OCI-LY7 (cell line): ENCODE measurements around the gene ATXN7L2. TPM values are rescaled to one million over a fixed set of nuclear protein-coding genes. Genes with fewer than 3 reads are reported as not detected.

ENCODE experiments used
- BruUV-seq: library from RNA; stranded (reverse); fragments of 400-500 nt; replicated peaks from 2 replicates; lab custom pipeline; 2021; lab: Mats Ljungman, UMichigan
- CTCF ChIA-PET: fragments of 300-600 bp; sonication (Branson Sonifier 250); formaldehyde crosslinking; loops from one replicate; lab custom pipeline; 2022; ENCODE audit warnings: antibody characterized with exemption; ENCODE audit not compliant: unreplicated experiment; lab: Charles Lee
- POLR2A ChIA-PET: fragments of 300-600 bp; sonication (Branson Sonifier 250); formaldehyde crosslinking; loops from one replicate; lab custom pipeline; 2022; ENCODE audit warnings: antibody characterized with exemption; lab: Charles Lee
- DNase-seq: peaks from one replicate; pipeline ENCODE4 v3.0.0-alpha.2; 2015; ENCODE audit warnings: low spot score
- H2AFZ ChIP-seq: fragments of 200-600 bp; sonication (generic), shearing (Covaris generic); 2 replicates; pipeline ENCODE4 v1.6.1; 2014; ENCODE audit warnings: mild to moderate bottlenecking, antibody characterized with exemption, low read length, moderate library complexity
- H3K27ac ChIP-seq: fragments of 200-600 bp; sonication (generic); 2 replicates; pipeline ENCODE4 v1.5.1; 2014; ENCODE audit warnings: mixed run types, low read depth, mild to moderate bottlenecking, moderate library complexity, low read length, inconsistent platforms; ENCODE audit not compliant: poor library complexity, severe bottlenecking
- H3K36me3 ChIP-seq: fragments of 200-600 bp; sonication (generic); 2 replicates; pipeline ENCODE4 v1.6.1; 2014; ENCODE audit warnings: mild to moderate bottlenecking, antibody characterized with exemption, low read length, moderate library complexity, mixed read lengths; ENCODE audit not compliant: insufficient read depth
- H3K4me1 ChIP-seq: fragments of 200-600 bp; sonication (generic); 2 replicates; pipeline ENCODE4 v1.5.1; 2014; ENCODE audit warnings: mild to moderate bottlenecking, low read length; ENCODE audit not compliant: insufficient read depth, poor library complexity, severe bottlenecking
- H3K4me2 ChIP-seq: fragments of 200-600 bp; sonication (generic); 2 replicates; pipeline ENCODE4 v1.6.1; 2014; ENCODE audit warnings: mild to moderate bottlenecking, low read length
- H3K4me3 ChIP-seq: fragments of 200-600 bp; sonication (generic); 2 replicates; pipeline ENCODE4 v1.5.1; 2014; ENCODE audit warnings: mild to moderate bottlenecking, low read depth, low read length; ENCODE audit not compliant: poor library complexity, severe bottlenecking
- H3K79me2 ChIP-seq: fragments of 200-600 bp; sonication (generic); 2 replicates; pipeline ENCODE4 v1.6.1; 2016; ENCODE audit warnings: low read depth, mild to moderate bottlenecking, low read length, moderate library complexity, mixed read lengths; ENCODE audit not compliant: insufficient read depth
- H3K9me2 ChIP-seq: fragments of 200-600 bp; sonication (generic); 2 replicates; pipeline ENCODE4 v1.6.1; 2016; ENCODE audit warnings: mild to moderate bottlenecking, low read length, mixed read lengths; ENCODE audit not compliant: insufficient read depth
- H3K9me3 ChIP-seq: fragments of 200-600 bp; sonication (generic); 2 replicates; pipeline ENCODE4 v1.6.1; 2014; ENCODE audit warnings: mild to moderate bottlenecking, mixed run types, low read length, mixed read lengths
- H4K20me1 ChIP-seq: fragments of 200-600 bp; sonication (generic); 2 replicates; pipeline ENCODE4 v1.6.1; 2014; ENCODE audit warnings: mild to moderate bottlenecking, antibody characterized with exemption, low read length, moderate library complexity, mixed read lengths; ENCODE audit not compliant: insufficient read depth
- EZH2phosphoT487 ChIP-seq: fragments of 200-600 bp; sonication (generic); IDR thresholded peaks from 2 replicates; pipeline ENCODE4 v1.6.1; 2018; ENCODE audit warnings: low read depth, borderline replicate concordance, mild to moderate bottlenecking, mixed run types, antibody characterized with exemption, low read length, moderate library complexity, mixed read lengths
- intact Hi-C: fragments of 100-400 bp; cut with micrococcal nuclease; formaldehyde crosslinking; loops from one replicate; pipeline ENCODE4 v1.10.0; 2022; ENCODE audit not compliant: unreplicated experiment
- total RNA-seq, 2 experiments: library from RNA; depleted of rRNA in 1 of 2; stranded (reverse); fragments of >200 nt in 1 of 2; shearing (Covaris generic) in 1 of 2; gene quantifications; 2 replicates each; pipeline ENCODE4 v1.2.3, GENCODE V29; 2014 to 2022
- TF ChIP-seq, protein P1 (sequence below): fragments of 200-600 bp; sonication (generic); conservative IDR thresholded peaks from 2 replicates; pipeline ENCODE4 v1.5.1; 2014; ENCODE audit warnings: mild to moderate bottlenecking, antibody characterized with exemption, low read length, moderate library complexity, mixed read lengths

ATXN7L2 gene
- total RNA-seq, 2 experiments from 2014 or later: 6.5 to 8.2 TPM

DNA sequence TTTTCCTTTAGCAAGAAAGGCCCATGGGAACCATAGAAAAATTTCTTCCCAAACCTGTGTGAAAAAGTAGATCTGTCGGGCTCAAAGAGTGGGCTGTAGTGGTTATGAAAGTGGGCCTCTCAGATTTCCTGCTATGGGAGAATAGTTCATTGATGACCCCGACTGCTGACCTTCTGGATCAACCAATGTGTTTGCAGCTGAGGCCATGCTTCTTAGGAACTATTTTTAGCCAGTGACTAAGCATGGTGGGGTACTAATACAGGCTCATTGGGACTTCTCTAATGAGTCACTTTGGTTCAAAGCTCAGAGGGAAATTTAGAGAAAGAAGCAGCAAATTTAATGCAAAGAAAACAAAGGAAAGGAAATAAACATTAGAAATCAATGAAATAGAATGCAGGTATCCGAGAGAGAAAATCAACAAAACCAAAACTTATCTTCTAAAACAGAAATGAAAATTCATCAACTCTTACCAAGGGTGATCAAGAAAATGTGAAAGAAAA lies 44.9 kb upstream of the ATXN7L2 start:
- Histone ChIP-seq H3K79me2 (no peaks in the 10 kb centered on the region), H3K9me3 (0 out of 2 replicates have a peak, but pooled peaks cover 7% of the 10 kb centered on the region), H3K36me3 (no peaks in the 10 kb centered on the region), H3K4me1 (no peaks in the 10 kb centered on the region), H4K20me1 (no peaks in the 10 kb centered on the region), H3K27ac (no peak overlapping the region), H3K9me2 (no peaks in the 10 kb centered on the region), H3K4me3 (no peak overlapping the region), H3K4me2 (no peak overlapping the region), H2AFZ (no peak overlapping the region)
- CTCF ChIA-PET: no interaction called here
- BruUV-seq: no TSS peak
- TF ChIP-seq, protein P1, sequence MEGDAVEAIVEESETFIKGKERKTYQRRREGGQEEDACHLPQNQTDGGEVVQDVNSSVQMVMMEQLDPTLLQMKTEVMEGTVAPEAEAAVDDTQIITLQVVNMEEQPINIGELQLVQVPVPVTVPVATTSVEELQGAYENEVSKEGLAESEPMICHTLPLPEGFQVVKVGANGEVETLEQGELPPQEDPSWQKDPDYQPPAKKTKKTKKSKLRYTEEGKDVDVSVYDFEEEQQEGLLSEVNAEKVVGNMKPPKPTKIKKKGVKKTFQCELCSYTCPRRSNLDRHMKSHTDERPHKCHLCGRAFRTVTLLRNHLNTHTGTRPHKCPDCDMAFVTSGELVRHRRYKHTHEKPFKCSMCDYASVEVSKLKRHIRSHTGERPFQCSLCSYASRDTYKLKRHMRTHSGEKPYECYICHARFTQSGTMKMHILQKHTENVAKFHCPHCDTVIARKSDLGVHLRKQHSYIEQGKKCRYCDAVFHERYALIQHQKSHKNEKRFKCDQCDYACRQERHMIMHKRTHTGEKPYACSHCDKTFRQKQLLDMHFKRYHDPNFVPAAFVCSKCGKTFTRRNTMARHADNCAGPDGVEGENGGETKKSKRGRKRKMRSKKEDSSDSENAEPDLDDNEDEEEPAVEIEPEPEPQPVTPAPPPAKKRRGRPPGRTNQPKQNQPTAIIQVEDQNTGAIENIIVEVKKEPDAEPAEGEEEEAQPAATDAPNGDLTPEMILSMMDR: no peak
- intact Hi-C loops: no loop called here
- no peak for DNase-seq
- POLR2A ChIA-PET: interaction anchor here (0.6 kb wide), 1 partner anchor 21 kb away, joined by 3 read pairs; no protein-coding TSS in a partner anchor

DNA sequence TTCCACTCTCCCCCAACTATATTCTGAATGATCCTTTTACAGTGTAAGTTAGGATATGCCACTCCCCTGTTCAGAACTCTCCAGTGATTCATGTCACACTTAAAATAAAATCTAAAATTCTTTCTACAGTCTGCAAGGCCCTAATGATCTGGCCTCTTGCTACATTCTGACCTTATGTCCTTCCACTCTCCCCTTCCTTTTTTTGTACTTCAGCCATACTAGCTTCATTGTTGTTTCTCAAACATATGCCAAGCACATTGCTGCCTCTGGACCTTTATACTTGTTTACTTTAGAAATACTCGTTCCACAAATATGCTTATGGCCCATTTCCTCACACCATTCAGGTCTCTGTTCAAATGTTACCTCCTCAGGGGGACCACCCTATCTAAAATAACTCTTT lies 42.6 kb upstream of the ATXN7L2 start:
- Histone ChIP-seq H2AFZ (no peak overlapping the region), H3K36me3 (no peaks in the 10 kb centered on the region), H3K4me1 (no peaks in the 10 kb centered on the region), H3K79me2 (no peaks in the 10 kb centered on the region), H3K4me2 (no peak overlapping the region), H4K20me1 (no peaks in the 10 kb centered on the region), H3K9me2 (no peaks in the 10 kb centered on the region), H3K27ac (no peak overlapping the region), H3K4me3 (no peak overlapping the region), H3K9me3 (0 out of 2 replicates have a peak, but pooled peaks cover 6% of the 10 kb centered on the region)
- ChIA-PET POLR2A (interaction anchor here (0.6 kb wide), 1 partner anchor 13 kb away, joined by 3 read pairs; no protein-coding TSS in a partner anchor), CTCF (no interaction called here)
- no peak for DNase-seq
- BruUV-seq: no TSS peak
- no peak for TF ChIP-seq EZH2phosphoT487
- TF ChIP-seq, protein P1: no peak
- intact Hi-C loops: no loop called here

DNA sequence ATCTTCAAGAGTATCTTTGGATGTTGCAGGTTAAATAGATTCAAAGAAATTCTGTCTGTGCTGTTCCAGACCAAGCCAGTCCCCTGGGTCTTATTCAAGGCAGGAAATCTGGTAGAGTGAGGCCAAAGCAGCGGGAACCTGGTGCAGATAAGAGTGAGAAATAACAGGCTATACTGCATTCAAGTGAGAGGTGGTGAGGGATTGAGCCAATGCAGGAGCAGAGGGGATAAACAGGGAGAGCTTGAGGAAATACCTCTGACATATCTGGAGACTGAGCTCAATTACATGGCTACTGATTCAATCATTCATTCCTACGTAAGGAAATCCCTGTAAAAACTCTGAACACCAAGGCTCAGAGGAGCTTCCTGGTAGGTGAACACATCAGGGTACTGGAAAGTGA lies 40.2 kb upstream of the ATXN7L2 start:
- ChIA-PET CTCF (no interaction called here), POLR2A (no interaction called here)
- 0 out of 2 replicates have a peak, but pooled peaks cover 6% of the 10 kb centered on the region for H3K9me3 ChIP-seq
- no peak overlapping the region for H2AFZ ChIP-seq
- H3K4me2 ChIP-seq: no peak overlapping the region
- no peak for TF ChIP-seq EZH2phosphoT487
- TF ChIP-seq, protein P1: no peak
- no peak overlapping the region for H3K4me3 ChIP-seq
- no peaks in the 10 kb centered on the region for H3K9me2 ChIP-seq
- H3K4me1 ChIP-seq: no peaks in the 10 kb centered on the region
- no peaks in the 10 kb centered on the region for H3K79me2 ChIP-seq
- no peaks in the 10 kb centered on the region for H3K36me3 ChIP-seq
- H3K27ac ChIP-seq: no peak overlapping the region
- intact Hi-C loops: no loop called here
- BruUV-seq: no TSS peak
- H4K20me1 ChIP-seq: no peaks in the 10 kb centered on the region
- no peak for DNase-seq
